Kidney capillary endothelial cell (primary cell): Measurements from ENCODE around the gene CCBE1.
A peak's percentile ranks its signal among the peaks of the same experiment; 100 is the strongest.
"Not testable (repeated sequence)": the region's sequence is repeated elsewhere in the genome, so short reads cannot be mapped to it uniquely, and the experiment has no call there.

ENCODE experiments used
- DNase-seq: peaks from one replicate; pipeline ENCODE4 v3.0.0-alpha.2; 2018; ENCODE audit warnings: low spot score

Gene CCBE1

DNA sequence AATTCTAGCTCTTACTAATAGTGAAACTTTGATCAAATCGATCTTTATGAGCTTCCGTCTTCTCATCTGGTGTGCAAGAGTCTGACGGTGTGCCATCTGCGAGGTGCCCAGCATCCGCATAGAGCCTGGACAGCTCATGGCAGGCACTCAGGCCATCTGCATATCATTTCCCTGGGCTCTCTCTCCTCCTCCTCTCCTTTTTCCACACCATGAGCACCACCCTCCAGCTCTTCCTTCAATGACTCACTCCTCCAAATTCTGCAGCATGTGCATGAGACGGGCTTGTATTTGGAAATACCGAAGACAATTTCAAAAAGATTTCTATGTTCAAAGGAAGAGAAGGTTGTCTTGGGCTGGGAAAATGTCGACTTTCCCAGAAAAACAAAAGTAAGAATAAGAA lies 161.1 kb downstream of the CCBE1 start:
- DNase-seq = no peak

DNA sequence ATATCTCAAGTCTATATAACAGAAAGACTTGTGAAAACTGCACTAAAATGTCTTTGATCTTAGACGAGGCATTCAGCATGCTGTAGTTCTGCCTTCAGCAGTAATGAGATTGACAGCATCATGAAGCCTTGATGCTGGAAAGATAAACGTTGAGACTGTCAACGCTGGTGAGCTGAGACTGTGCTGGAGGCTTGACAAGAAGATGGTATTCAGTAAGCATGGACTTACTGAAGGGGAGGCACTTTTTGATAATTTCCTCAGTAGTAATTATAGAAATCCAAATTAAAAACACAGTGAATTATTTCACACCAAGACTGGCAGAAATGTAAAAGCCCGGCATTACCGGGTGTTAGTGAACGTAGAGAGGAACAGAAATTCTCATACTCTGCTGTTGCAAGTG lies 162.2 kb downstream of the CCBE1 start:
- no peak for DNase-seq

DNA sequence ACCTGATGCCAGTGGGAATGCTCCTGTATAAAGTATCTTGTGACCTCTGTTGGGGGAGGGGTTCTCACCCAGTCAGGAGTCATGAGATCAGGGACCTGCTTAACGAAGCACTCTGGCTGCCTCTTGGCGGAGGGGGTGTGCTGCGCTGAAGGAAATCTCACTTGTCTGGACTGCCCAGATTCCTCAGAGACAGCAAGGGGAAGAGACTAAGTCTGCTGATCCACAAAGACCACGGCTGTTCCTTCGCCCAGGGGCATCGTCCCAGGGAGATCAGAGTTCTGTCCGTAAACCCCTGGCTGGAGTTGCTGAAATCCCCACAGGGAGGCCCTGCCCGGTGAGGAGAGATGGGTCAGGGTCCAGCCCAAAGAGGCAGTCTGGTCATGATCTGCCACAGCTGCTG lies 168.4 kb downstream of the CCBE1 start:
- no peak for DNase-seq

- DNase-seq = no peak
Measured at GRCh38 chr18:59520562-59521355, 176.5 kb downstream of the CCBE1 start.

DNA sequence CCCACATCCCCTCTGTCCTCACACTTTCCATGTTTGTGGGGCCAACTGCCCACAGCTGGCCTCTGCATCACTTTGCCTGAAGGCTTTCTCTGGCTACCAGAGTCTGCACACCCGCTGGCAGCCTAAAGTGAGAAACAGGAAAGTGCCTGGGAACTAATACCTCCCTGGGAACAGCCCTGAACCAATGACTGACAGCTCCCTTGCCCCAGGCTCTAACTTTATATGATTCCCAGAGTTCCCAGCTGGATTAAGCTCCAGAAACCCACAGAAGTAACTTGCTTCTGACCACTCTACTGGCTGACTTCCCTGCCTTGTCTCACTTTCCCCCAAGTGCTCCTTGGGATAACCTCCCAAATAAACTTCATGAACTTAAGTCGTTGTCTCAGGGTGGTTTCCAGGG lies 178.5 kb downstream of the CCBE1 start:
- DNase-seq = no peak

GRCh38 chr18:59517446-59518165 lies 179.6 kb downstream of the CCBE1 start:
- no peak for DNase-seq

- peak; percentile 21 for DNase-seq
Measured at GRCh38 chr18:59516356-59517155, 180.7 kb downstream of the CCBE1 start.

DNA sequence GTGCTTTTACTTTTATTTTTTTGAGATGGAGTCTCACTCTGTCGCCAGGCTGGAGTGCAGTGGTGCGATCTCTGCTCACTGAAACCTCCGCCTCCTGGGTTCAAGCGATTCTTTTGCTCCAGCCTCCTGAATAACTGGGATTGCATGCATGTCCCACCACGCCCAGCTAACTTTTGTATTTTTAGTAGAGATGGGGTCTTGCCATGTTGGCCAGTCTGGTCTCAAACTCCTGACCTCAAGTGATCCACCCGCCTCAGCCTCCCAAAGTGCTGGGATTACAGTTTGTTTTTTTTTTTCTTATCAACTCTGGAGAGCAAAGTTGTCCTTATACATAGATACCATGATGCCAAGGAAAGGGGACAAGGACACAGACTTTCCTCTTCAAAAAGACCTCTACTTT lies 181.3 kb downstream of the CCBE1 start:
- not testable (repeated sequence) for DNase-seq

GRCh38 chr18:59515147-59515546 lies 182.1 kb downstream of the CCBE1 start:
- DNase-seq = no peak

DNA sequence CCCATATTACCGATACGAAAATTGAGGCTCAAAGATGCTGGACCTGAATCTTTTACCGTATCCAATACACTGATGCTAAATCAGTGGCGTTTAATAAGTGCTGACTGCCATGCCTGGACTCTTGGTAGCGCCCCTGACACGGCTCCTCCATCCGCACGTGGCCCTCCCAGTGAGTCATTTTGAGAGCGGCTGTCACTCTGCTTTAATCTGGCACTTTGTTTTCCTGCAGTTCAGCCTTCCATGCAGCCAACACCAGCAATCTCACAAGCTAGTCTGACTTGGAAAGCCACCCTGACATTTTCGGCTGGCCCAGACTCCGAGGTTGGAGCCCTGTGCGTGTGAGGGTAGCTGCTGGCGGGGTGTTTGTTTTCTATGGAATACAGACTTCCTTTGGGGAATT lies 183.0 kb downstream of the CCBE1 start:
- DNase-seq = no peak

- no peak for DNase-seq
Measured at GRCh38 chr18:59512025-59512755, 185.0 kb downstream of the CCBE1 start.

GRCh38 chr18:59509481-59510442 lies 187.5 kb downstream of the CCBE1 start:
- no peak for DNase-seq

DNA sequence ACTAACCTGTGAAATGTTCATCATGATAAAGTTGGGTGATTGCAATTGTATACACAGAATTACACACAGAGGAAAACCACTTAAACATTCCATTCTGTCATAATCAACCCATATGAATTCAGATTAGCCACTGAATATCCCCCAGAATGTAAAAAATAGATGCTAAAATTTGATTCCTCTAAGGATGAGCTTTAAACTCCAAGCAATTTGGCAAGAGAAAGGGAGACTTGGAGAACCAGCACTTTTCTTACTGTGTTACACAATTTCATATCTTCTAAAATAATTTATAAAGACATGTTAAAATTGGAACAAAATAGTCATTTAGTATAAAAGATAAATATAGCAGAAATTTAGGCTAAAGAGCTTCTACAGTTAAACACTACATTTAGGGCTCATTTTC lies 191.9 kb downstream of the CCBE1 start:
- DNase-seq = no peak

DNA sequence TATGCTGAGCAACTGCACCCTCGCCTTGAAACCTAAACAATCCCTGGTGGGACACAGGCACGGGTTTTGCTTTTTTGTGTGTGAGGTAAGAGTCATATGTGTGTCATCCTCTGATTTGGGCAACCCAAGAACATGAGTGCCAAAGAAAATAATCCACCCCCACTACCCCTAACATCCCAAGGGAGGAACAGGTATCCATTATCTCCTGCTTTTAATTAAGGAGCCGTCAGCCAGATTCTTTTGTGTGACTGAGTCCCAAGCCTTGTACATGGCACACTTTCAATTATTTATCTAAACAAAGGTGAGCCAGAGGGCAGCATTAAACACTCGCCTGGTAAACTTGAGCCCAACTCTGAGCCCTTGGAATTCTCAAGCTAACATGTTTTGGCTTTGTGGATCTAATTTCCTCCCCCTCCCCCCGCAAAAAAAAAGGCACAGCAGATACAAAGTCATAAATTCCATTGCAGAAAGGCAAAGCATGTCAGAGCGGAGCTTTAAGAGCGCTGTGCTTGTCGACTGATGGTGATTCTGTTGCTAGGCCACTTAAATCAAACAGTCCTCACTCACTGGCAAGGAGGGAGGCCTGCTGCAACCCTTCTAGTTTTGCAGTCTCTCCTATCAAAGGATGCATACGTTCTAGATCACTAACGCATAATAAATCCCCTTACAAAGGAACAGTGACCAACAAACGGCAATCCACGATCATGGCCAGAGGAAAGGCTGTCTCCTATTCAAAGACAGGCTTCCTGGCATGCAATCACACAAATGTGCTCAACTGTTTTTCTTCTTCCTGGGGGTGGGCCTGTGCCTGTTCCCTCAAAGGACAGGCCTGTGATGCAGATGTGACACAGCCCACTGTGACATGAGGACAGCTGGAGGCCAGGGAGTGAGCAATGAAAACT lies 194.7 kb downstream of the CCBE1 start:
- no peak for DNase-seq

GRCh38 chr18:59501920-59502273 lies 195.3 kb downstream of the CCBE1 start:
- DNase-seq = no peak

- no peak for DNase-seq
Measured at GRCh38 chr18:59500765-59501164, 196.5 kb downstream of the CCBE1 start.

DNA sequence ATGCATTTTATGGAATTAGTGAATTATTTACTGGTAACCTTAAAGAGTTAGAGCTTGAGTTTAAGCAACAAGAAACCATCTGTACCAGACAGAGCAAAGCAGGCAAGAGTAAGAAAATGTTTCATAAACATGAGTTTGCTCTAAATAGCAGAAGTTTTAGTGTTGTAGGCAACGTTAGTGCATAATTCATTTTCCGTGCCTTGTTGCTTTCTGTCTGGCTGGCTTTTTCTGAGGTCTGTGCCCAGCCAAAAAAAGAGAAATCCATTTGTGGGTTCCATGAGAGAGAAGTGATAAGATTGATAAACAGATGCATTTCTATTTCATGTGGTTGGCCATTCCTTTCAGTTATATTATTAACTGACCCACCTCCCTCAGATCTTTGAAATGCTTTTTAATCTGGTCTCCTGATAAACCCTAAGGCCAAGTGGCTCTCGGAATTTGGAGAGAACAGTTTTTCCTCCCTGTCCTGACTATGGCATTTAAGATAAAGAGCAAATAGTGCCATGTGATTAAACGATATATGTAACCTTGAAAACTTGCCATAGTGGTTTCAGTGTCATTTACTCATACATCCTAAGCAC lies 198.6 kb downstream of the CCBE1 start:
- DNase-seq = no peak

- no peak for DNase-seq
Measured at GRCh38 chr18:59492756-59493421, 204.3 kb downstream of the CCBE1 start.

DNA sequence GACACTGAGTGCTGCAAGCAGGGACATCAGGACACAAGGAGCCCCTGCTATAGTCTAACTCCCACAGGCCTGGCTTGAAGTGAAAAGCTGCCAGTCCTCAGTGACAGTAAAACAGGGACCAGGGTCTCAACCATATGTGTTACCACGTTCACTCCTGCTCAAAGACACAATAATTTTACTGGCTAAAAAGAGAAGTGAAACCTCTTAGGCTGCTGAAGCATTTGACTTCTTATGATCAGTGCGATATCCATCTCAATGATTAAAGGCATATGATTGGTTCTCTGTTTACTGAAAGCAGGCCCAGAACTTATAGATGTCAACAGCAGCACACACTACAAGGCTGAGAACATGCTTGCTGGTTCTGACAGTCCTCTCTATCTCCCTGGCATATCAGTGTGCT lies 208.3 kb downstream of the CCBE1 start:
- no peak for DNase-seq
